ENCODE data around the gene SAT2. TPM values are rescaled to one million over a fixed set of nuclear protein-coding genes. Genes with fewer than 3 reads are reported as not detected.
"Not testable (repeated sequence)": the region's sequence is repeated elsewhere in the genome, so short reads cannot be mapped to it uniquely, and the experiment has no call there.

Gene SAT2
- total RNA-seq, 6 experiments from 2014 or later = 39.2 to 55.0 (median 43.5) TPM

DNA sequence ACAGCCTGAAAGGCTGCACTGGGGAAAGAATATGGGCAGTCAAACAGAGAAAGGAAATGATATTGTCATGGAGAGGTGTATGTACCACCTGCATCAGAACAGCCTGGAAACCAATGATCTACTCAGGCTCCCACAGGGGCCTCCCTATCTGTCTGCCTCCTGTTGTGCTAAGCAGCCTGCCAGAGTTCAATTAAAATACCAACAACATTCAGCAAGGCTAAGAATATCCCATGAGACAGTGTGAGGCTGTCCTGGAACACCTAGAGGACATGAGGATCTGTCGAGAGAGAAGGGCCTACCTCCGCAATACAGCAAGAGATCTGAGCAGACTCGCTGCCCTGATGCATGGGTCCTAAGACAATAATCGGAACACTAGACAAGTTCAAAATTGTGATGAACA is 21.3 kb downstream of the SAT2 start:
- Mint-ChIP-seq H3K27ac (no peak overlapping the region), H3K36me3 (ENCODE audit: low read depth) (peaks cover 38% of the 10 kb centered on the region), H3K4me1 (ENCODE audit: low read depth) (peaks cover 16% of the 10 kb centered on the region), H3K9me3 (no peaks in the 10 kb centered on the region), H3K4me3 (no peak overlapping the region), H3K27me3 (ENCODE audit: insufficient read depth) (peaks cover 2% of the 10 kb centered on the region; the same call in 1 of the 2 replicates)
- TF ChIP-seq, protein P1, sequence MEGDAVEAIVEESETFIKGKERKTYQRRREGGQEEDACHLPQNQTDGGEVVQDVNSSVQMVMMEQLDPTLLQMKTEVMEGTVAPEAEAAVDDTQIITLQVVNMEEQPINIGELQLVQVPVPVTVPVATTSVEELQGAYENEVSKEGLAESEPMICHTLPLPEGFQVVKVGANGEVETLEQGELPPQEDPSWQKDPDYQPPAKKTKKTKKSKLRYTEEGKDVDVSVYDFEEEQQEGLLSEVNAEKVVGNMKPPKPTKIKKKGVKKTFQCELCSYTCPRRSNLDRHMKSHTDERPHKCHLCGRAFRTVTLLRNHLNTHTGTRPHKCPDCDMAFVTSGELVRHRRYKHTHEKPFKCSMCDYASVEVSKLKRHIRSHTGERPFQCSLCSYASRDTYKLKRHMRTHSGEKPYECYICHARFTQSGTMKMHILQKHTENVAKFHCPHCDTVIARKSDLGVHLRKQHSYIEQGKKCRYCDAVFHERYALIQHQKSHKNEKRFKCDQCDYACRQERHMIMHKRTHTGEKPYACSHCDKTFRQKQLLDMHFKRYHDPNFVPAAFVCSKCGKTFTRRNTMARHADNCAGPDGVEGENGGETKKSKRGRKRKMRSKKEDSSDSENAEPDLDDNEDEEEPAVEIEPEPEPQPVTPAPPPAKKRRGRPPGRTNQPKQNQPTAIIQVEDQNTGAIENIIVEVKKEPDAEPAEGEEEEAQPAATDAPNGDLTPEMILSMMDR (IDR thresholded peaks at IDR 0.05) = no peak
- no peak for DNase-seq

GRCh38 chr17:7597561-7597960 is 30.1 kb downstream of the SAT2 start:
- H3K36me3 Mint-ChIP-seq (ENCODE audit: low read depth) = peaks cover 30% of the 10 kb centered on the region
- peaks cover 14% of the 10 kb centered on the region for H3K4me1 Mint-ChIP-seq (ENCODE audit: low read depth)

DNA sequence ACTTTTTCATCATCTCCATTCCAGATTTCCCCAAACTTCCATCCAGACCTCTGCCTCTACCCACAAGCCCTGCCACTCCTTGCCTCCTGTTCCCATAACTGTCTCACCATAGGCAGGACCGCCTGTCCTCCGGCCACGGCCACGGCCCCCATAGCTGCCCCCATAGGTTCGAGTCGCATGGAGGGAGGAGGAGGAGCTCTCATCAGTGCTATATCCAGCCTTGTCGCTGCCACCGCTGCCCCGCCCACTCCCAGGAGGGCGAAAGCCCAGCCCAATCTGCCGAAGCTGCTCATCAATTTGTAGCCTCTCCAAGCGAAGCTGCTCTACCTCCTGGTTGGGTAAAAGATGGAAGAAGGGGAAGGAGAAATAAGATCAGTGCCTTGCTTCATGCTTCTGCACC is 34.3 kb downstream of the SAT2 start:
- Mint-ChIP-seq H3K4me1 (ENCODE audit: low read depth) (peaks cover 37% of the 10 kb centered on the region), H3K9me3 (no peaks in the 10 kb centered on the region), H3K4me3 (no peak overlapping the region), H3K27me3 (ENCODE audit: insufficient read depth) (peaks cover 2% of the 10 kb centered on the region; the same call in 1 of the 2 replicates), H3K36me3 (ENCODE audit: low read depth) (peaks cover 28% of the 10 kb centered on the region), H3K27ac (peak overlapping the region; percentile 44)
- no peak for DNase-seq
- TF ChIP-seq, protein P1 (IDR thresholded peaks at IDR 0.05) = no peak

More at GRCh38 chr17:7597561-7597960, 30.1 kb downstream of the SAT2 start:
- DNase-seq; H3K4me3 Mint-ChIP-seq; H3K27ac Mint-ChIP-seq; H3K27me3 Mint-ChIP-seq (ENCODE audit: insufficient read depth); H3K9me3 Mint-ChIP-seq: not testable (repeated sequence)

- peaks cover 5% of the 10 kb centered on the region for H3K27me3 Mint-ChIP-seq (ENCODE audit: insufficient read depth)
Observed at GRCh38 chr17:7592422-7593021, 35.1 kb downstream of the SAT2 start.

GRCh38 chr17:7591596-7591995 is 36.0 kb downstream of the SAT2 start:
- Mint-ChIP-seq H3K27ac (peak overlapping the region; percentile 92), H3K4me3 (no peak overlapping the region; the same call in 1 of the 2 replicates), H3K4me1 (ENCODE audit: low read depth) (peaks cover 54% of the 10 kb centered on the region), H3K9me3 (no peaks in the 10 kb centered on the region), H3K36me3 (ENCODE audit: low read depth) (peaks cover 30% of the 10 kb centered on the region), H3K27me3 (ENCODE audit: insufficient read depth) (peaks cover 7% of the 10 kb centered on the region)
- TF ChIP-seq, protein P1 (IDR thresholded peaks at IDR 0.05) = no peak
- no peak for DNase-seq

More at GRCh38 chr17:7592422-7593021, 35.1 kb downstream of the SAT2 start:
- Mint-ChIP-seq H3K4me3 (no peak overlapping the region), H3K27ac (peak overlapping the region; percentile 92), H3K4me1 (ENCODE audit: low read depth) (peaks cover 45% of the 10 kb centered on the region), H3K9me3 (no peaks in the 10 kb centered on the region), H3K36me3 (ENCODE audit: low read depth) (peaks cover 27% of the 10 kb centered on the region)
- TF ChIP-seq, protein P1 (IDR thresholded peaks at IDR 0.05) = no peak
- DNase-seq = no peak

DNA sequence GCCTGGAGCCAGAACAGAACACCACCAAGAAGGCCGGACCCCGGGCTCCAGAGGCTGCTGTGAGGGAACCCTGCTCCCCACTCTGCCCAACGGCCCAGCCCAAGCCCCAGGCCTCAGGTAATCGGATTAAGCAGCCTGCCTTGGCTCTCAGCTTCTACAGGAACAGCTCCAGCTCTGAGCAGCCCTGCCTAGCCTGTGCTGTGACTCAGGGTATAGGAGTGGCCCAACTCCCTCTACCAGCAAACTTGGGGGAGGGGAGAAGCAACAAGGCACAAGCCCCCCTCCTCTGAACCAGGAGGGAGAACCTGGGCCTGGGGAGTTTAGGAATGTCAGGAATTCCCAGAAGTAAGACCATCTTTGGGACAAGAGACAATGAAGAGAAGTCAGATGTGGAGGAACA is 36.9 kb downstream of the SAT2 start:
- Mint-ChIP-seq H3K27me3 (ENCODE audit: insufficient read depth) (peaks cover 7% of the 10 kb centered on the region), H3K4me1 (ENCODE audit: low read depth) (peaks cover 63% of the 10 kb centered on the region), H3K36me3 (ENCODE audit: low read depth) (peaks cover 29% of the 10 kb centered on the region), H3K4me3 (peak overlapping the region; percentile 75), H3K27ac (peak overlapping the region; percentile 92), H3K9me3 (no peaks in the 10 kb centered on the region)
- TF ChIP-seq, protein P1 (IDR thresholded peaks at IDR 0.05) = no peak
- peak; percentile 57 for DNase-seq

All from HFFc6 (cell line).